Ovary (tissue), 3 donors: Measurements from ENCODE around the gene MED8.

Source experiments
- POLR2A ChIP-seq: fragments of 450-650 bp; IDR thresholded peaks from one replicate; pipeline ENCODE4 v1.6.1; 2017; ENCODE audit warnings: antibody characterized with exemption, mild to moderate bottlenecking, moderate library complexity
- TF ChIP-seq, protein P1 (sequence below), 3 donors: fragments of 450-650 bp in 2 of 3; fragments of 200-600 bp in 1 of 3; IDR thresholded peaks; one replicate each; pipeline versions ENCODE4 v1.5.1 to v1.8.0; 2016 to 2022; ENCODE audit warnings: antibody characterized with exemption in 3 of 3, mild to moderate bottlenecking in 1 of 3
- donor health status: DM: no; HTN: no; CAD: no.

DNA sequence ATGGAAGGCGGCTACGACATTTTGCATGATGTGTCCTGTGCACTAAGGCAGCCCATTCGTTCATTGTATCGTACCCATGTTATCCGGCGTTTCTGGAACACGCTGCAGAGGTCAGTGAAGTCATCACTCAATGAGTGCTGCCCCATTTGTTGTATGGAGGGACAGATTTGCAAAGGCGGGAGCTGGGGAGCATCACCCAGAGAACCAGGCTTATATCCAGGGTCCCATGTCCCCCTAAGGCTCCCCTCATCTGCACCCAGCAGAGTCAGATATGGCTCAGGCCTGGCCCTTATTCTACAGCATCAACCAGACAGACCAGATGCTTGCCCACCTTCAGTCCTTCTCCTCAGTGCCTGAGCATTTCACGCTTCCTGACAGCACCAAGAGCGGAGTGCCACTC is 31.3 kb upstream of the MED8 start:
- TF ChIP-seq, protein P1, sequence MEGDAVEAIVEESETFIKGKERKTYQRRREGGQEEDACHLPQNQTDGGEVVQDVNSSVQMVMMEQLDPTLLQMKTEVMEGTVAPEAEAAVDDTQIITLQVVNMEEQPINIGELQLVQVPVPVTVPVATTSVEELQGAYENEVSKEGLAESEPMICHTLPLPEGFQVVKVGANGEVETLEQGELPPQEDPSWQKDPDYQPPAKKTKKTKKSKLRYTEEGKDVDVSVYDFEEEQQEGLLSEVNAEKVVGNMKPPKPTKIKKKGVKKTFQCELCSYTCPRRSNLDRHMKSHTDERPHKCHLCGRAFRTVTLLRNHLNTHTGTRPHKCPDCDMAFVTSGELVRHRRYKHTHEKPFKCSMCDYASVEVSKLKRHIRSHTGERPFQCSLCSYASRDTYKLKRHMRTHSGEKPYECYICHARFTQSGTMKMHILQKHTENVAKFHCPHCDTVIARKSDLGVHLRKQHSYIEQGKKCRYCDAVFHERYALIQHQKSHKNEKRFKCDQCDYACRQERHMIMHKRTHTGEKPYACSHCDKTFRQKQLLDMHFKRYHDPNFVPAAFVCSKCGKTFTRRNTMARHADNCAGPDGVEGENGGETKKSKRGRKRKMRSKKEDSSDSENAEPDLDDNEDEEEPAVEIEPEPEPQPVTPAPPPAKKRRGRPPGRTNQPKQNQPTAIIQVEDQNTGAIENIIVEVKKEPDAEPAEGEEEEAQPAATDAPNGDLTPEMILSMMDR (IDR thresholded peaks at IDR 0.05): no peak
- no peak for TF ChIP-seq POLR2A
